Measurements from ENCODE around the gene LSM14B.
"Not testable (repeated sequence)": the region's sequence is repeated elsewhere in the genome, so short reads cannot be mapped to it uniquely, and the experiment has no call there.

Gene LSM14B

DNA sequence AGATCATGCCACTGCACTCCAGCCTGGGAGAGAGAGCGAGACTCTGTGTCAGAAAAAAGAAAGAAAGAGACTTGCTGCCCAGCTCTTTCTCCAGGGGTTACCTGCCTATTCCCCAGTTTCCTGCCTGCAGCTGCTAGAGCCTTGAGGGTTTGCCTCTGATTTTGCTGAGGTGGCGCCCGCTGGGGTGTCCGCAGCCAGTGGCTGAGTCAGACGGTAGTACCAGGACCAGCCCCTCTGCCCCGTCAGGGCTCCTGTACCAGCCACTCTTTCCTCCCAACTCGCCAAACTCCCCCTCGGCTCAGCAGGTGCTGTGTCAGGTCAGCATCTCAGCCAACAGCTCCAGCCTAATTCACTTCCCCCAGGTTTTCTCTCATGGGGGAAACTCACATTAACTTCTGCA is 7.4 kb upstream of the LSM14B start:
- DNase-seq = no peak

DNA sequence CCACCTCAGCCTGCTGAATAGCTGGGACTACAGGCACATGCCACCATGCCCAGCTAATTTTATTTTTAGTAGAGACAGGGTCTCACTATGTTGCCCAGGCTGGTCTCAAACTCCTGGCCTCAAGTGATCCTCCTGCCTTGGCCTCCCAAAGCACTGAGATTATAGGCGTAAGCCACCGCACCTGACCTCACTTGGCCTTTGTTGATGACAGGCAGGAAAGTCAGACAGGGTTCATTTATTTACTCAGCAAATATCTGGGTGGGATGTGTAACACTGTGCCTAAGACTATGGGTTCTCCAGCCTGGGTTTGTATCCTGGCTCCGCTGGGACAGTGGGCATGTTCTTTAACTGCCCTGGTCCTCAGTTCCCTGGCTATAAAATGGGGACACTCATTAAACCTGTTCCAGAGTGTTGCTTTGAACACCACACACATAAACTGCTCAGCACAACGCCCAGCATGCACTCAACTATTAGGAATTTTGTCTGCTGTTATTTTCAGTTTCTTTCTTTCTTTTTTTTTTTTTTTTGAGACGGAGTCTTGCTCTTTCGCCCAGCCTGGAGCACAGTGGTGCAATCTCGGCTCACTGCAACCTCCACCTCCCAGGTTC is 6.4 kb upstream of the LSM14B start:
- DNase-seq = not testable (repeated sequence)

GRCh38 chr20:62116558-62117361 is 5.5 kb upstream of the LSM14B start:
- no peak for DNase-seq

GRCh38 chr20:62117362-62117646 is 5.0 kb upstream of the LSM14B start:
- DNase-seq = no peak

GRCh38 chr20:62117658-62118057 is 4.6 kb upstream of the LSM14B start:
- DNase-seq = no peak

- DNase-seq = no peak
Observed at GRCh38 chr20:62118113-62119043, 3.9 kb upstream of the LSM14B start.

DNA sequence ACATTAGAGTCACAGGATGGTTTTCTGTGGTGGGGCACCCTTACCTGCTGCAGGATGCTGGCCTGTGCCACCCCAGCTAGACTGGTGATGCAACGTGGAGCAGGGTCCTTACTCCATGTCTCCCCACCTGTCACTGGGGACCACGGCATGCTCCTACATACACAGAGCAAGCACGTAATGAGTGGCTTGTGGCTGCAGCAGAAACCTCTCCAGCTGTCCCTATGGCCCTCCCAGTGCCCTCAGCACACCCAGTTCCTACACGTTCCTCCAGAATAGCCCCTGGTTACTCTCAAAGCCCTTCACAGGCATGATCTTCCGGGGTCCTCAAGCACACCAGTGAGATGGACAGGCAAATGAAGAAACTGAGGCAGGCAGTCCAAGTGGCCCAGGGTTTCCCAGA is 3.2 kb upstream of the LSM14B start:
- no peak for DNase-seq

DNA sequence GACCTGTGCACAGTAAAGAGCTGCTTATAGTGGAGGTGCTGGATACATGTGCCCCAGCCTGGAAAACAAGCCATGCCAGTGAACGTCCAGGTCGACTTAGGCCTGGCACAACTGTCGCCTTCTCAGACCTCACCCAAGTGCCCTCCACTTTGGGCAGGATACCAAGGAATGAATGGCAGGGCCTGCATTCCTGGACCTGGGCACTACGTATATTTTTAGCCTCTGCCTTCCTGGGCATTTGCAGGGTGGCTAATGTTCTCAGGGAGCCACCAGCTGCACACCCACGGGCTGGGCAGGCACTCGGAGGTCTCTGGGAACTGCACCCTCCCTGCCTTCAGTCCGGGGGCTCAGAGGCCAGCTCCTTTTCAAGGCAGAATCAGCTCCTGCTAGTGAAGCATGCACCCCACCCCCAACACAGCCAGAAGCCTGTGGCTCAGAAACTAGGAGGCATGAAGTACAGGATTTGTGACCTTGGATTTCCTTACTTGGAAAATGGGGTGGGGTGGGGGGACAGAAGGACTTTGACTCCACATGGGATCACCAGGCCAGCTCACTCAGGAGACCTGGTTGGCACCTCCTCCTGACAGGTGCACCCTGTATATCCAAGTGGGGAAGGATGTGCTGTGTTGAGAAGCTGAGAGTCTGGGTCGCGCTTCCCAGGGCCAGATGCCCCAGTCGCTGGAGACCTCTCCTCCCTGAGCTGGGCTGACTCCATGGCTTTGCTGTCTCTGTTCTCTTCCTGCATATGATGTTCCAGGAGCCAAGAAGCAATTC is 2.5 kb upstream of the LSM14B start:
- DNase-seq = no peak

GRCh38 chr20:62120365-62120762 is 1.9 kb upstream of the LSM14B start:
- DNase-seq = no peak

DNA sequence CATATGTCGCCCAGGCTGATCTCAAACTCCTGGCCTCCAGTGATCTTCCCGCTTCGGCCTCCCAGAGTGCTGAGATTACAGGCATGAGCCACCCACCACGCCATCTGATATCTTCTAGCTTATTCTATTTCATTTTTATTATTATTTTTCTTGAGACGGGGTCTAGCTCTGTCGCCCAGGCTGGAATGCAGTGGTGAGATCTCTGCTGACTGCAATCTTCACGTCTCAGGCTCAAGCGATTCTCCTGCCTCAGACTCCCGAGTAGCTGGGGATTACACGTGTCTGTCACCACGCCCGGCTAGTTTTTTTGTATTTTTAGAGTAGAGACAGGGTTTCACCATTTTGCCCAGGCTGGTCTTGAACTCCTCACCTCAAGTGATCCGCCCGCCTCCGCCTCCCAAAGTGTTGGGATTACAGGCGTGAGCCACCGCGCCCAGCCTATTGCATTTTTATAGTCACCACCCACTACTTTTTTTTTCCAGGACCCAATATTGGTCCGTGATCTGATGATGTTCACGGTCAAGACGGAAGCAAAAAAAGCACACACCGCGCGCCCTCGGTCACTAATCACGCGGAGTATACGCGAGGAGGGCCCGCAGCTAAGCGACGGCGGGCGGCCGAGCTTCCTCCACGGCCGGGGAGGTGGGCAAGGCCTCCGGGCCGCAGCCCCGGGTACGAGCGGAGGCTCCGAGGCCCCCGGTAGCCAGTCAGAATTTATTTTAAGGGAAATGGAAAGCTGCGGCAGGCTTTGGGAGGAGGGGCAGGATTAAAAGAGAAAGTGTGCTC is 1.1 kb upstream of the LSM14B start:
- no peak for DNase-seq

DNA sequence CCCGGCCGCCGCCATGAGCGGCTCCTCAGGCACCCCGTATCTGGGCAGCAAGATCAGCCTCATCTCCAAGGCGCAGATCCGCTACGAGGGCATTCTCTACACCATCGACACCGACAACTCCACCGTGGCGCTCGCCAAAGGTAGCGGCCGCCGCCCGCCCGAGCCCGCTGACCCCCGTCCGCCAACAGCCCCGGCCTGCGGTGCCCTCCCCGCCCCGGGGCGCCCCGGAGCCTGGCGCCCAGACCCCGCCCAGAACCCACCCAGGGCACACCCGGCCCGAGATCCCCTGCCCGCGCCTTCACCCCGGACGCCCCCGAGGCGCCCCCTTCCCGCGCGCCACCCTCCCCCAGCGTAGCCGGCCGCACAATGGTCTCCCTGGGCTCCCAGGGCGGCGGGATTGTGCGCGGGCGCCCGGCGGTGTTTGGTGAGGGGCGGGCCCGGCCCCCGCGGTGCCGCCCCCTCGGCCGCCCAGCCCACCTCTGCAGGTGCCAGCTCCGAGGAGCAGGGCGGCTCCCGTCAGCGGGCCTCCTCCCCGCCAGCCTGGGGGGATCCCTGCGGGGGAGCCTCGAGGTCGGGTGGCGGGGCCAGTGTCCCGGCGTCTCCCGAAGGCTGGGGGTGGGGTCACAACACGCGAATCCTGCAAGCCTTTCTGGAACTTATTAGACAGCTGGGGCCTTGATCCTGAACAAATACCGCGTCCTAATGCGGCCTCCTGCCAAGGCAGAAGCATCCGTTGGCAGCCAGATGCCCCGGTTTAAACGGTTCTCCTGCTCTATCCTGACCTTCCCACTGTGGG is 577 bp downstream of the LSM14B start:
- no peak for DNase-seq

DNA sequence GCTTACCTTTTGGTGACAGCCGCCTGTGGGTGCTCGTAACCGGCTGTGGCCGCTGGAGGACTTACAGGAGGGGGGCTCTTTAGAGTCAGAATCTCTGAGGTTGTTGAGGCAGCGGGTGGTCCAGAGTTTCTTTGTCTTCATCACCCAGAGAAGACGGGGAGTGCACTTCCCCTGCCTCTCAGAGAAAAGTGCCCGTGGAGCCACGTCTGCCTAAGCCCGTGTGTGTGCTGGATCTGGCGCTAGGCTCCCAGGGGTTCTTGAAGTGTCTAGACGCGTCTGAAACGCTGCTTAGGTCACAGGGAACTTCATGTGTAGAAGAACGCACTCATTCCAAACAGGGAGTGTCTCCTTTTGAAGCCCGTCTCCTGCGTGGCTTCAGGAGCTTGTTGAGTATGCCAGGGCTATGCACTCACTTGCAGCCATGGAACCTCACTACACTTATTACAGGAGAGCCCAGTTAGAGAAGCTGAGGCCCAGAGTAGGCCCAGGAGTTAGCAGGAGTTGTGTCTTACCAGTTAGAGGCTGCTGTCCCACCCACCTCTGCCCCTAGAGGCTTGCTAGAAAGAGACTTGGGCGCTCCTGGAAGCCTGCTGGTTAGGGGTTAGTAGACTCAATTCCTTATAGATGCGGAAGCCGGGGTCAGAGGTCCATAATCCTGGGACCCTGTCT is 1.3 kb downstream of the LSM14B start:
- no peak for DNase-seq

DNA sequence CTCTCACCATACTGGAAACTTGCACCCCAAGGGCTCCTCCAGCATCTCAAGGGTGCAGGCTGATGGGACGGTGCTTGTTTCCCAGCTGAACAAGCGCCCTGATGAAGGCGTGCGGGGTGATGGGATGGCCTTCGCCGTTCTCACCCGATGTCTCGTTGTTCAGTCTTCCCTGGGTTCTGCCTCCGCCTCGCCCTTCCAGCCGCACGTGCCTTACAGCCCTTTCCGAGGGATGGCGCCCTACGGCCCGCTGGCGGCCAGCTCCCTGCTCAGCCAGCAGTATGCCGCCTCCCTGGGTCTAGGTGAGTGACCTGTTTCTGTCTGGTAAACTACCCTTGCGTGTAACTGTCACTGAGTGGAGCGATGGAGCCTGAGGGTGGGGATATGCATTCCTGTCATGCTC is 3.9 kb downstream of the LSM14B start:
- DNase-seq = no peak

DNA sequence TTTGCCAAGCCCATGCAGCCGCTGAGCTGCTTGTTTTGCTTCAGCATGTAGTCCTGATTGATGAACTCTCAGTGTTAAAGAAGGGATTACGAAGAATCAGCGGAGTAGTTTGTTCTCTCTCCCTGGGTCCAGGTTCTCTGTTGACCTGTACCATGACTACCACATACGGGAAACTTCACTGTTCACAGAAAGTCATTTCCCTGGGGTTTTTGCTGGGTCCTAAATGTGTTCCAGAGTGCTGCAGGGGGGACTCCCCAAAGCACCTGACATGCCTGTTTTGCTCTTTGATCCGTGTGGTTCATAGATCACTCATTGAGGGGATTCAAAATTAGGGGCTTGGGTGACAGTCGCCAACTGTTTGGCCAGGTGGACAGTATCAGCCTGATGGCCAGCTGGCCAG is 5.5 kb downstream of the LSM14B start:
- DNase-seq = no peak

- no peak for DNase-seq
Observed at GRCh38 chr20:62128502-62128901, 6.2 kb downstream of the LSM14B start.

GRCh38 chr20:62129731-62130531 is 7.7 kb downstream of the LSM14B start:
- DNase-seq = no peak

DNA sequence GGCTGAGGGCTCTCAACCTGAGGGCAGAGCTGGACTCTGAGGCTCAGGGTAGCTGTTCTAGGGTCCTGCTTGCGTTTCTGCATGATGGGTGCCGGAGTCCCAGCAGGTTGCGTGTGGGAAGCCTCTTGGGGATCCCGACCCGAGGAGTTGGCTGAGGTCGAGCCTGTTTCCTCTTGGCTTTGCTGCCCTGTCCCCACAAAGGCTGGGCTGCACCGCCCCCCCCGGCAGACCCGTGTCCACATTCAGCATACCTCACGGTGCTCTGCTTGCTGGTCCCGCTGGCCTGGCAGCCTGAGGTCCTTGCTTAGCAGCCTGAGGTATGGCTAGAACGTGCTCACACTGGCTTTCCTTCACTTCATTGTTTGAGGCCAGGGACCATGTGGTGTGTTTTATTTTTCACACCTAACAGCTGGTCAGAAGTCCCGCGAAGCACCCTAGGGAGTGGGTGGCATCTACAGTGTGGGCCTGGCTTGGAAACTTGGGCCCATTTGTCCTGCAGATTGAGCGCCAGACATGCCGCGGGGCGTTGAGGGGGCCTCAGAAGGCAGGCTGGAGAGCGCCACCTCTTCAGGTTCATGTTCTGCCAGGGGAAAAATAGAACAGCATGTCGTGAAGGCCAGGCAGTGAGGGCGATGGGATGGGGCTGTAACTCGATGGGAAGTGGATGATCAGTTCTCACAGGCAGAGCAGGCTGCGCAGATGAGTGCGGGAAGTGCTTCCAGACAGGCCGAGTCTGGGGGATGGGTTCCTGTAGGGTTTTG is 9.5 kb downstream of the LSM14B start:
- DNase-seq = no peak

- no peak for DNase-seq
Observed at GRCh38 chr20:62132421-62132820, 10.1 kb downstream of the LSM14B start.
